Activated T-helper 2 cell treated with anti-CD3 and anti-CD28 coated beads, Interferon-gamma antibody, Interleukin-2, Interleukin-4, amounts not matched to agents 10 μg/mL and 5 μg/mL and 100 μg/mL, durations not matched to agents 14 hours and 24 hours and 36 hours (primary cell): ENCODE data around the gene ADAMTS4. TPM values are rescaled to one million over a fixed set of nuclear protein-coding genes. Genes with fewer than 3 reads are reported as not detected.

Experiments
- total RNA-seq: library from RNA; stranded (reverse); gene quantifications from 2 replicates; pipeline ENCODE4 v1.2.3, GENCODE V29; 2022

The ADAMTS4 gene
- total RNA-seq, 1 donor from 2014 or later = 0.05 TPM

Other genes starting within 250 kb of the ADAMTS4 start
- gene ITLN2, start 244.2 kb downstream of the ADAMTS4 start, total RNA-seq = not detected in 2 replicates
- 15.4 and 15.5 TPM in 2 replicates for gene F11R, start 177.9 kb downstream of the ADAMTS4 start, total RNA-seq
- 49.0 and 49.1 TPM in 2 replicates for gene TSTD1, start 160.1 kb downstream of the ADAMTS4 start, total RNA-seq
- 49.1 and 53.2 TPM in 2 replicates for gene USF1, start 153.1 kb downstream of the ADAMTS4 start, total RNA-seq
- 161 and 170 TPM in 2 replicates for gene ARHGAP30, start 129.2 kb downstream of the ADAMTS4 start, total RNA-seq
- 0.05 TPM in 1 of 2 replicates, not detected in the other for gene NECTIN4, start 109.5 kb downstream of the ADAMTS4 start, total RNA-seq
- not detected in 2 replicates for gene KLHDC9, start 100.7 kb downstream of the ADAMTS4 start, total RNA-seq
- gene PFDN2, start 81.0 kb downstream of the ADAMTS4 start, total RNA-seq = 138 and 139 TPM in 2 replicates
- 47.5 and 48.5 TPM in 2 replicates for gene NIT1, start 80.9 kb downstream of the ADAMTS4 start, total RNA-seq
- 37.5 and 40.3 TPM in 2 replicates for gene DEDD, start 66.4 kb downstream of the ADAMTS4 start, total RNA-seq
- 91.5 and 91.8 TPM in 2 replicates for gene UFC1, start 45.1 kb downstream of the ADAMTS4 start, total RNA-seq
- 31.9 and 33.0 TPM in 2 replicates for gene USP21, start 39.6 kb downstream of the ADAMTS4 start, total RNA-seq
- gene PPOX, start 32.6 kb downstream of the ADAMTS4 start, total RNA-seq = 35.6 and 36.5 TPM in 2 replicates
- gene B4GALT3, start 21.5 kb downstream of the ADAMTS4 start, total RNA-seq = 57.5 and 57.6 TPM in 2 replicates
- gene NDUFS2, start 3.3 kb upstream of the ADAMTS4 start, total RNA-seq = 79.0 and 91.5 TPM in 2 replicates
- 0.60 and 0.71 TPM in 2 replicates for gene FCER1G, start 16.2 kb upstream of the ADAMTS4 start, total RNA-seq
- gene APOA2, start 24.6 kb upstream of the ADAMTS4 start, total RNA-seq = not detected in 2 replicates
- gene TOMM40L, start 27.0 kb upstream of the ADAMTS4 start, total RNA-seq = 22.7 and 24.9 TPM in 2 replicates
- not detected in 2 replicates for gene NR1I3, start 39.1 kb upstream of the ADAMTS4 start, total RNA-seq
- not detected in 2 replicates for gene PCP4L1, start 59.7 kb upstream of the ADAMTS4 start, total RNA-seq
- 4.0 TPM in 2 replicates for gene MPZ, start 110.9 kb upstream of the ADAMTS4 start, total RNA-seq
- gene SDHC, start 115.3 kb upstream of the ADAMTS4 start, total RNA-seq = 186 and 190 TPM in 2 replicates
- gene CFAP126, start 168.8 kb upstream of the ADAMTS4 start, total RNA-seq = not detected in 2 replicates